Measurements from ENCODE around the gene LDAH. TPM values are rescaled to one million over a fixed set of nuclear protein-coding genes. Genes with fewer than 3 reads are reported as not detected.

LDAH gene
- total RNA-seq, 2 experiments from 2014 or later: 26.2 to 29.3 TPM

- H3K4me1 Mint-ChIP-seq (ENCODE audit: low read depth): no peaks in the 10 kb centered on the region
- no peak overlapping the region for H3K4me3 Mint-ChIP-seq
- no peak for DNase-seq
- no peaks in the 10 kb centered on the region for H3K36me3 Mint-ChIP-seq (ENCODE audit: low read depth)
- ChIA-PET POLR2A (no interaction called here), CTCF (interaction anchor here (0.6 to 7.6 kb wide), 17 partner anchors 8 to 236 kb away, joined by 3 to 117 read pairs (median 5); partner anchors contain the start of gene RHOB)
- no peak overlapping the region for H3K27ac Mint-ChIP-seq
- intact Hi-C loops (cut with micrococcal nuclease): loop anchor here (2.0 kb wide), 1 partner anchor 199 kb away; no protein-coding TSS in a partner anchor
- TF ChIP-seq CTCF (IDR thresholded peaks at IDR 0.05): no peak
- H3K27me3 Mint-ChIP-seq: no peaks in the 10 kb centered on the region
- ATAC-seq: no peak
- H3K9me3 Mint-ChIP-seq: no peaks in the 10 kb centered on the region
Measured at GRCh38 chr2:20643826-20644225, 179.1 kb downstream of the LDAH start.

GRCh38 chr2:20643060-20643459 lies 179.8 kb downstream of the LDAH start:
- CTCF ChIA-PET: interaction anchor here (0.6 to 7.6 kb wide), 38 partner anchors 8 to 327 kb away, joined by 3 to 117 read pairs (median 4); partner anchors contain the start of genes HS1BP3 and RHOB
- intact Hi-C loops (cut with micrococcal nuclease): loop anchor here (2.0 kb wide), 1 partner anchor 198 kb away; no protein-coding TSS in a partner anchor

GRCh38 chr2:20642055-20642971 lies 180.6 kb downstream of the LDAH start:
- no peaks in the 10 kb centered on the region for H3K27me3 Mint-ChIP-seq
- CTCF ChIA-PET: interaction anchor here (0.5 to 7.6 kb wide), 48 partner anchors 8 to 328 kb away, joined by 3 to 117 read pairs (median 4); partner anchors contain the start of genes HS1BP3 and RHOB
- no peaks in the 10 kb centered on the region for H3K4me1 Mint-ChIP-seq (ENCODE audit: low read depth)
- ATAC-seq (peak; percentile 99), DNase-seq (peak; percentile 80)
- no peaks in the 10 kb centered on the region for H3K9me3 Mint-ChIP-seq
- no peak overlapping the region for H3K4me3 Mint-ChIP-seq
- POLR2A ChIA-PET: interaction anchor here (0.6 to 1.4 kb wide), 3 partner anchors 8 to 195 kb away, joined by 3 to 4 read pairs (median 3); partner anchors contain the start of genes HS1BP3 and RHOB
- no peak overlapping the region for H3K27ac Mint-ChIP-seq
- intact Hi-C loops (cut with micrococcal nuclease): loop anchor here (2.0 kb wide), 1 partner anchor 198 kb away; no protein-coding TSS in a partner anchor
- TF ChIP-seq CTCF (IDR thresholded peaks at IDR 0.05): peak; percentile 90
- H3K36me3 Mint-ChIP-seq (ENCODE audit: low read depth): no peaks in the 10 kb centered on the region

More at GRCh38 chr2:20643060-20643459, 179.8 kb downstream of the LDAH start:
- ATAC-seq (no peak), DNase-seq (no peak)
- POLR2A ChIA-PET: interaction anchor here (0.6 to 1.4 kb wide), 2 partner anchors 7 to 196 kb away, joined by 3 to 4 read pairs; partner anchors contain the start of genes HS1BP3 and RHOB
- Mint-ChIP-seq H3K4me1 (ENCODE audit: low read depth) (no peaks in the 10 kb centered on the region), H3K4me3 (no peak overlapping the region), H3K9me3 (no peaks in the 10 kb centered on the region), H3K36me3 (ENCODE audit: low read depth) (no peaks in the 10 kb centered on the region), H3K27me3 (no peaks in the 10 kb centered on the region), H3K27ac (no peak overlapping the region)
- no peak for TF ChIP-seq CTCF (IDR thresholded peaks at IDR 0.05)

GRCh38 chr2:20641123-20641985 lies 181.5 kb downstream of the LDAH start:
- POLR2A ChIA-PET: interaction anchor here (1.4 kb wide), 1 partner anchor 194 kb away, joined by 4 read pairs; the partner anchor contains the start of gene RHOB
- TF ChIP-seq CTCF (IDR thresholded peaks at IDR 0.05): no peak
- Mint-ChIP-seq H3K9me3 (no peaks in the 10 kb centered on the region), H3K36me3 (ENCODE audit: low read depth) (no peaks in the 10 kb centered on the region), H3K4me3 (no peak overlapping the region), H3K27ac (no peak overlapping the region), H3K27me3 (no peaks in the 10 kb centered on the region), H3K4me1 (ENCODE audit: low read depth) (no peaks in the 10 kb centered on the region)
- ATAC-seq: no peak
- CTCF ChIA-PET: interaction anchor here (1.0 to 7.6 kb wide), 20 partner anchors 10 to 317 kb away, joined by 3 to 117 read pairs (median 7); partner anchors contain the start of genes HS1BP3 and RHOB
- intact Hi-C loops (cut with micrococcal nuclease): no loop called here
- no peak for DNase-seq

Data from activated CD8-positive, alpha-beta T cell treated with anti-CD3 and anti-CD28 coated beads for 36 hours (primary cell).